ENCODE data around the gene HGS. TPM values are rescaled to one million over a fixed set of nuclear protein-coding genes. Genes with fewer than 3 reads are reported as not detected.

The HGS gene
- total and polyA plus RNA-seq, 2 experiments from 2014 or later: 59.2 to 128 TPM

DNA sequence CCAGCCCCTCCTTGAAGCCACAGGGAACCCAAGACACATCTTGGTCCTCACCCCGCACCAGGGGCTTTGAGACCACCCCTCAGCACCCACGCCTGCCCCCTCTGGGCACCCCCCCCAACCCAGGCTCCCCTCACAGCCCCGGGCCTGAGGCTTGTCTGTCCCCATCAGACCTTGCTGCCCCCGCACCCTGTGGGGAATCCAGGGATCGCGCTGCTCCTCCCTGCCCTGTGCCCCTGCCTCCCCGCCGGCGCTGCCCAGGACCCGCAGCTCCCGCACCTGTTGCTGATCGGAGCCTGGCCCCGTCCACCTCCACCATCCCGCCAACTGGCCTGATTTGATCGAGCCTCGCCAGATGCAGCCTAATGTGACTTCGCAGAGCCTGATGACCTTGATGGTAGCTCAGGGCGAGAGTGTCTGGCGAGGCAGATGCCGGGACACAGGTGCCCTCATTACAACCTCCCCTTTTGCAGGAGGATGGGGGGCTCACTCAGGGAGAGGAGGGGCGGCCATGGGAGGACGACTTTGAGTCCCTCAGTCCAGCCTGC is 57.3 kb downstream of the HGS start:
- Histone ChIP-seq H2AFZ (no peak overlapping the region), H3K9me3 (ENCODE audit: low read depth) (no peaks in the 10 kb centered on the region), H3K36me3 (replicated peaks; ENCODE audit: insufficient read depth, low read depth) (no peaks in the 10 kb centered on the region), H3K9me2 (replicated peaks; ENCODE audit: insufficient read depth) (no peaks in the 10 kb centered on the region), H4K20me1 (ENCODE audit: insufficient read depth, poor library complexity, severe bottlenecking) (no peaks in the 10 kb centered on the region), H3K4me2 (no peak overlapping the region), H3K27ac (no peak overlapping the region), H3K4me3 (no peak overlapping the region), H3K4me1 (ENCODE audit: insufficient read depth) (no peaks in the 10 kb centered on the region), H3K79me2 (no peaks in the 10 kb centered on the region), H3K27me3 (no peaks in the 10 kb centered on the region)
- TF ChIP-seq EZH2phosphoT487 (IDR thresholded peaks at IDR 0.05; ENCODE audit: low read depth, severe bottlenecking, unreplicated experiment): no peak
- TF ChIP-seq EZH2 (IDR thresholded peaks at IDR 0.05; ENCODE audit: borderline replicate concordance): no peak
- no peak for TF ChIP-seq CTCF (IDR thresholded peaks at IDR 0.05; ENCODE audit: poor library complexity)
- 77% methylated on average over 19 of the region's 22 CpGs for WGBS (ENCODE audit: low lambda C conversion rate, missing lambda C conversion rate)
- no peak for DNase-seq (ENCODE audit: low spot score)

GRCh38 chr17:81741594-81742452 is 58.0 kb downstream of the HGS start:
- DNase-seq (ENCODE audit: low spot score): no peak
- H3K4me1 ChIP-seq (ENCODE audit: insufficient read depth): no peaks in the 10 kb centered on the region
- 78% methylated on average over 23 of the region's 26 CpGs for WGBS (ENCODE audit: low lambda C conversion rate, missing lambda C conversion rate)
- no peak overlapping the region for H2AFZ ChIP-seq
- no peaks in the 10 kb centered on the region for H3K9me2 ChIP-seq (replicated peaks; ENCODE audit: insufficient read depth)
- H3K36me3 ChIP-seq (replicated peaks; ENCODE audit: insufficient read depth, low read depth): no peaks in the 10 kb centered on the region
- no peaks in the 10 kb centered on the region for H4K20me1 ChIP-seq (ENCODE audit: insufficient read depth, poor library complexity, severe bottlenecking)
- H3K4me3 ChIP-seq: no peak overlapping the region
- TF ChIP-seq EZH2 (IDR thresholded peaks at IDR 0.05; ENCODE audit: borderline replicate concordance) (no peak), CTCF (IDR thresholded peaks at IDR 0.05; ENCODE audit: poor library complexity) (no peak), EZH2phosphoT487 (IDR thresholded peaks at IDR 0.05; ENCODE audit: low read depth, severe bottlenecking, unreplicated experiment) (no peak)
- no peak overlapping the region for H3K4me2 ChIP-seq
- no peaks in the 10 kb centered on the region for H3K9me3 ChIP-seq (ENCODE audit: low read depth)
- no peaks in the 10 kb centered on the region for H3K27me3 ChIP-seq
- no peaks in the 10 kb centered on the region for H3K79me2 ChIP-seq
- no peak overlapping the region for H3K27ac ChIP-seq

Small RNAs within 50 kb of the gene (microRNA-seq; reads per million reads assigned to microRNA genes)
- gene MIR6786: not detected

Small RNAs within 50 kb of the gene (small RNA-seq; reads per million reads assigned to genes)
- gene MIR6786: 0.16 reads per million

Other genes starting within 250 kb of the HGS start
- gene ACTG1, start 171.2 kb upstream of the HGS start, total RNA-seq: 3,207 and 3,298 TPM in 2 replicates
- gene ACTG1, start 171.2 kb upstream of the HGS start, polyA plus RNA-seq: 2,719 and 2,832 TPM in 2 replicates
- gene FSCN2, start 155.6 kb upstream of the HGS start, total RNA-seq: 1.8 and 3.7 TPM in 2 replicates
- 0.29 and 0.40 TPM in 2 replicates for gene FSCN2, start 155.6 kb upstream of the HGS start, polyA plus RNA-seq
- gene FAAP100, start 131.7 kb upstream of the HGS start, total RNA-seq: 18.3 and 20.9 TPM in 2 replicates
- 30.7 and 34.4 TPM in 2 replicates for gene FAAP100, start 131.7 kb upstream of the HGS start, polyA plus RNA-seq
- gene NPLOC4, start 46.9 kb upstream of the HGS start, total RNA-seq: 48.2 and 54.6 TPM in 2 replicates
- 53.7 and 56.1 TPM in 2 replicates for gene NPLOC4, start 46.9 kb upstream of the HGS start, polyA plus RNA-seq
- 1.4 and 3.5 TPM in 2 replicates for gene TSPAN10, start 46.8 kb upstream of the HGS start, total RNA-seq
- gene TSPAN10, start 46.8 kb upstream of the HGS start, polyA plus RNA-seq: 12.0 and 15.2 TPM in 2 replicates
- 0.87 and 2.1 TPM in 2 replicates for gene PDE6G, start 27.5 kb upstream of the HGS start, total RNA-seq
- gene PDE6G, start 27.5 kb upstream of the HGS start, polyA plus RNA-seq: 0.37 and 0.83 TPM in 2 replicates
- 22.3 and 37.8 TPM in 2 replicates for gene OXLD1, start 17.4 kb upstream of the HGS start, total RNA-seq
- gene OXLD1, start 17.4 kb upstream of the HGS start, polyA plus RNA-seq: 39.8 and 55.2 TPM in 2 replicates
- 8.3 and 9.1 TPM in 2 replicates for gene CCDC137, start 17.3 kb upstream of the HGS start, total RNA-seq
- gene CCDC137, start 17.3 kb upstream of the HGS start, polyA plus RNA-seq: 20.5 and 23.0 TPM in 2 replicates
- 34.2 and 38.8 TPM in 2 replicates for gene ARL16, start 214 bp upstream of the HGS start, total RNA-seq
- 64.6 and 70.6 TPM in 2 replicates for gene ARL16, start 214 bp upstream of the HGS start, polyA plus RNA-seq
- gene MRPL12, start 19.4 kb downstream of the HGS start, total RNA-seq: 24.5 and 37.0 TPM in 2 replicates
- gene MRPL12, start 19.4 kb downstream of the HGS start, polyA plus RNA-seq: 94.6 and 96.1 TPM in 2 replicates
- 27.5 and 31.3 TPM in 2 replicates for gene SLC25A10, start 28.3 kb downstream of the HGS start, total RNA-seq
- 34.8 and 53.2 TPM in 2 replicates for gene SLC25A10, start 28.3 kb downstream of the HGS start, polyA plus RNA-seq
- 2.4 and 2.9 TPM in 2 replicates for gene GCGR, start 120.1 kb downstream of the HGS start, total RNA-seq
- gene GCGR, start 120.1 kb downstream of the HGS start, polyA plus RNA-seq: 2.5 and 3.8 TPM in 2 replicates
- 63.3 and 66.1 TPM in 2 replicates for gene MCRIP1, start 149.3 kb downstream of the HGS start, total RNA-seq
- gene MCRIP1, start 149.3 kb downstream of the HGS start, polyA plus RNA-seq: 118 and 138 TPM in 2 replicates
- gene PPP1R27, start 151.0 kb downstream of the HGS start, total RNA-seq: not detected in 2 replicates
- 0.56 and 0.72 TPM in 2 replicates for gene PPP1R27, start 151.0 kb downstream of the HGS start, polyA plus RNA-seq
- gene P4HB, start 176.5 kb downstream of the HGS start, total RNA-seq: 1,163 and 1,316 TPM in 2 replicates
- gene P4HB, start 176.5 kb downstream of the HGS start, polyA plus RNA-seq: 1,233 and 1,240 TPM in 2 replicates
- gene ARHGDIA, start 187.3 kb downstream of the HGS start, total RNA-seq: 57.0 and 80.7 TPM in 2 replicates
- 295 and 311 TPM in 2 replicates for gene ARHGDIA, start 187.3 kb downstream of the HGS start, polyA plus RNA-seq
- gene ALYREF, start 207.6 kb downstream of the HGS start, total RNA-seq: 50.9 and 55.3 TPM in 2 replicates
- 96.4 and 106 TPM in 2 replicates for gene ALYREF, start 207.6 kb downstream of the HGS start, polyA plus RNA-seq
- gene ANAPC11, start 207.7 kb downstream of the HGS start, total RNA-seq: 129 and 155 TPM in 2 replicates
- 307 and 345 TPM in 2 replicates for gene ANAPC11, start 207.7 kb downstream of the HGS start, polyA plus RNA-seq
- 0.47 and 2.6 TPM in 2 replicates for gene NPB, start 218.2 kb downstream of the HGS start, total RNA-seq
- 2.2 and 3.2 TPM in 2 replicates for gene NPB, start 218.2 kb downstream of the HGS start, polyA plus RNA-seq
- 81.1 and 84.7 TPM in 2 replicates for gene PCYT2, start 227.4 kb downstream of the HGS start, total RNA-seq
- 124 and 126 TPM in 2 replicates for gene PCYT2, start 227.4 kb downstream of the HGS start, polyA plus RNA-seq
- 16.5 and 18.6 TPM in 2 replicates for gene SIRT7, start 234.2 kb downstream of the HGS start, total RNA-seq
- 35.2 and 36.0 TPM in 2 replicates for gene SIRT7, start 234.2 kb downstream of the HGS start, polyA plus RNA-seq
- gene MAFG, start 243.7 kb downstream of the HGS start, total RNA-seq: 18.1 and 21.3 TPM in 2 replicates
- 28.5 and 37.4 TPM in 2 replicates for gene MAFG, start 243.7 kb downstream of the HGS start, polyA plus RNA-seq